ENCODE data around the gene CABLES1. TPM values are rescaled to one million over a fixed set of nuclear protein-coding genes. Genes with fewer than 3 reads are reported as not detected.

Gene CABLES1
- total RNA-seq, 4 donors from 2014 or later, result 1.5 to 11.9 (median 6.1) TPM

- no peaks in the 10 kb centered on the region for H3K9me3 ChIP-seq
- peak overlapping the region; percentile 60 to 78 (median 63) for H3K27ac ChIP-seq
- no peaks in the 10 kb centered on the region for H3K36me3 ChIP-seq
- DNase-seq, result no peak
- peak overlapping the region; percentile 41 to 60 (median 58) for H3K4me3 ChIP-seq
- intact Hi-C loops (cut with DNase I; ENCODE audit: low total_unique reads), result loop anchor here (5.0 kb wide), 1 partner anchor 241 kb away; no protein-coding TSS in a partner anchor
- WGBS, 2 donors (ENCODE audit: low coverage in 1 of 2), result 23 to 68% methylated on average over 4 to 63 of the region's 72 CpGs
- in situ Hi-C loops (cut with MboI; ENCODE audit: low pct_ligation_motif_present in 1 of 4, low pct_unique_long_range_greater_than_20kb in 1 of 4, low sequenced_read_pairs in 3 of 4), result loop anchor here in 3 of 4 donors (10.0 to 25.0 kb wide), 3 partner anchors 218 to 248 kb away; no protein-coding TSS in a partner anchor
- no peak for TF ChIP-seq EP300 (IDR thresholded peaks at IDR 0.05; ENCODE audit: low read depth)
- TF ChIP-seq CTCF (IDR thresholded peaks at IDR 0.05), result no peak
- TF ChIP-seq POLR2A (IDR thresholded peaks at IDR 0.05), result no peak
- no peak for TF ChIP-seq POLR2AphosphoS5 (IDR thresholded peaks at IDR 0.05)
- H3K27me3 ChIP-seq, result peaks cover 31% of the 10 kb centered on the region
- H3K4me1 ChIP-seq, result peaks cover 7 to 37% (median 26%) of the 10 kb centered on the region in 4 donors
Observed at GRCh38 chr18:23136326-23137096, 1.2 kb downstream of the CABLES1 start.

GRCh38 chr18:23137097-23137635 is 1.9 kb downstream of the CABLES1 start:
- TF ChIP-seq CTCF (IDR thresholded peaks at IDR 0.05) (no peak), EP300 (IDR thresholded peaks at IDR 0.05; ENCODE audit: low read depth) (no peak), POLR2AphosphoS5 (IDR thresholded peaks at IDR 0.05) (no peak), POLR2A (IDR thresholded peaks at IDR 0.05) (no peak)
- DNase-seq, result no peak
- H3K4me1 ChIP-seq, result peaks cover 11 to 44% (median 33%) of the 10 kb centered on the region in 4 donors
- H3K9me3 ChIP-seq, result no peaks in the 10 kb centered on the region
- peak overlapping the region; percentile 10 to 60 (median 58) for H3K4me3 ChIP-seq
- intact Hi-C loops (cut with DNase I; ENCODE audit: low total_unique reads), result loop anchor here (5.0 kb wide), 1 partner anchor 240 kb away; no protein-coding TSS in a partner anchor
- peak overlapping the region in 3 of 4 donors; percentile 60 to 78 (median 62) for H3K27ac ChIP-seq
- in situ Hi-C loops (cut with MboI; ENCODE audit: low pct_ligation_motif_present in 1 of 4, low pct_unique_long_range_greater_than_20kb in 1 of 4, low sequenced_read_pairs in 3 of 4), result loop anchor here in 3 of 4 donors (10.0 to 25.0 kb wide), 3 partner anchors 218 to 248 kb away; no protein-coding TSS in a partner anchor
- peaks cover 31% of the 10 kb centered on the region for H3K27me3 ChIP-seq
- no peaks in the 10 kb centered on the region for H3K36me3 ChIP-seq
- 68 to 71% methylated on average over 11 to 12 of the region's 12 CpGs for WGBS, 2 donors (ENCODE audit: low coverage in 1 of 2)

- no peak overlapping the region for H3K4me3 ChIP-seq
Observed at GRCh38 chr18:23137788-23138216, 2.5 kb downstream of the CABLES1 start.

More at GRCh38 chr18:23137788-23138216, 2.5 kb downstream of the CABLES1 start:
- intact Hi-C loops (cut with DNase I; ENCODE audit: low total_unique reads) (loop anchor here (5.0 kb wide), 1 partner anchor 239 kb away; no protein-coding TSS in a partner anchor), in situ Hi-C loops (cut with MboI; ENCODE audit: low pct_ligation_motif_present in 1 of 4, low pct_unique_long_range_greater_than_20kb in 1 of 4, low sequenced_read_pairs in 3 of 4) (loop anchor here in 3 of 4 donors (10.0 to 25.0 kb wide), 3 partner anchors 217 to 247 kb away; no protein-coding TSS in a partner anchor)
- Histone ChIP-seq H3K27me3 (peaks cover 31% of the 10 kb centered on the region), H3K36me3 (no peaks in the 10 kb centered on the region), H3K27ac (no peak overlapping the region), H3K4me1 (peaks cover 11 to 50% (median 36%) of the 10 kb centered on the region in 4 donors), H3K9me3 (no peaks in the 10 kb centered on the region)
- WGBS, 2 donors (ENCODE audit: low coverage in 1 of 2), result 86% methylated on average over 9 of the region's 9 CpGs; no CpG with 5 or more reads in 1 of the 2 donors
- no peak for TF ChIP-seq POLR2A (IDR thresholded peaks at IDR 0.05)
- TF ChIP-seq POLR2AphosphoS5 (IDR thresholded peaks at IDR 0.05), result no peak
- no peak for TF ChIP-seq CTCF (IDR thresholded peaks at IDR 0.05)
- TF ChIP-seq EP300 (IDR thresholded peaks at IDR 0.05; ENCODE audit: low read depth), result no peak
- DNase-seq, result no peak

Measured in transverse colon (tissue), 4 donors.